IPS DF 4.7 (cell line): ENCODE measurements around the gene SPAG4.

ENCODE experiments used
- DNase-seq: peaks from one replicate; pipeline ENCODE4 v3.0.0-alpha.2; 2013; ENCODE audit warnings: low spot score; ENCODE audit errors: extremely low read depth

The SPAG4 gene, protein sequence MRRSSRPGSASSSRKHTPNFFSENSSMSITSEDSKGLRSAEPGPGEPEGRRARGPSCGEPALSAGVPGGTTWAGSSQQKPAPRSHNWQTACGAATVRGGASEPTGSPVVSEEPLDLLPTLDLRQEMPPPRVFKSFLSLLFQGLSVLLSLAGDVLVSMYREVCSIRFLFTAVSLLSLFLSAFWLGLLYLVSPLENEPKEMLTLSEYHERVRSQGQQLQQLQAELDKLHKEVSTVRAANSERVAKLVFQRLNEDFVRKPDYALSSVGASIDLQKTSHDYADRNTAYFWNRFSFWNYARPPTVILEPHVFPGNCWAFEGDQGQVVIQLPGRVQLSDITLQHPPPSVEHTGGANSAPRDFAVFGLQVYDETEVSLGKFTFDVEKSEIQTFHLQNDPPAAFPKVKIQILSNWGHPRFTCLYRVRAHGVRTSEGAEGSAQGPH

DNA sequence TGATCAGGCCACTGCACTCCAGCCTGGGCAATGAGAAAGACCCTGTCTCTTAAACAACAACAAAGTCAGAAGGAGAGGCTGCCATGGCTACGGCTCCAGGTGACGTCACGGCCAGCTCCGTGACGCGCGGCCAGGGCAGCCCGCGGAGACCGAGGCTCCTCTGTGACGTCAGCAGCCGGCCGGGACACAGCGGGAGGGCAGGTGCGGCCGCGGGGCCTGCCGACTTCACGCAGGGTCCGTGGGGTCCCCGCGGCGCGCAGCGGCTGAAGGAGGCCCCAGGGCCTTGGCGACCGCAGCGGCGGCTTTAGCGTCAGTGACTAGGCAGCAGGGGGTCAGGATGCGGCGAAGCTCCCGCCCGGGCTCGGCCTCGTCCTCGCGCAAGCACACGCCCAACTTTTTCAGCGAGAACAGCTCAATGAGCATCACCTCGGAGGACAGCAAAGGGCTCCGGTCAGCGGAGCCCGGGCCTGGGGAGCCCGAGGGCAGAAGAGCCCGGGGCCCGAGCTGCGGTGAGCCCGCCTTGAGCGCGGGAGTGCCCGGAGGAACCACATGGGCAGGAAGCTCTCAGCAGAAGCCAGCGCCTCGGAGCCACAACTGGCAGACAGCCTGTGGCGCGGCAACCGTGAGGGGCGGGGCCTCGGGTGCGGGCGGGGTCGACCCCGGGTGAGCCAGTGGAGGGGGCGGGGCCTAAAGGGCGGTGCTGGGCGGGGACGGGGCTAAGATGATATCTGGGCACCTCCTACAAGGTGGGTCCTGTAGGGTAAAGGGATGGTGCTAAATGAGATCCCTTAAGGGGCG lies at the start of gene SPAG4:
TSS of gene SPAG4 (plus strand) at position 163 of the 798 bp plus-strand sequence. CDS start at position 338, 175 bp downstream.
- DNase-seq: no peak

DNA sequence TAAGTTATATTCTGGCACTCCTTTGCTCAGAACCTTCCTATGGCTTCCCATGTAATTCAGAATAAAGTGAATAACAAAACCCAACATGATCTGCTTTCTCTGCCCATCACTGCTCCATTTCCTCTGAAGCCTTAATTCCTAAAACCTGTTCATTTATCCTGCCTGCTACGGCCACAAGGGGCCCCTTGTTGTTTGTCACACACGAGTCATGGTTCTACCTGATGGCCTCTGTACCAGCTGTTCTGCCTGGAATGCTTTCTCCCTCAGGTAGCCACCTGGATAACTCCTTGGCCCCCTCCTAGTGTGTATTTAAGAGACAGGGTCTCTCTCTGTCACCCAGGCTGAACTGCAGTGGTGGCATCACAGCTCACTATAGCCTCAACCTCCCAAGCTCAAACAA lies 47.0 kb upstream of the SPAG4 start:
- no peak for DNase-seq

DNA sequence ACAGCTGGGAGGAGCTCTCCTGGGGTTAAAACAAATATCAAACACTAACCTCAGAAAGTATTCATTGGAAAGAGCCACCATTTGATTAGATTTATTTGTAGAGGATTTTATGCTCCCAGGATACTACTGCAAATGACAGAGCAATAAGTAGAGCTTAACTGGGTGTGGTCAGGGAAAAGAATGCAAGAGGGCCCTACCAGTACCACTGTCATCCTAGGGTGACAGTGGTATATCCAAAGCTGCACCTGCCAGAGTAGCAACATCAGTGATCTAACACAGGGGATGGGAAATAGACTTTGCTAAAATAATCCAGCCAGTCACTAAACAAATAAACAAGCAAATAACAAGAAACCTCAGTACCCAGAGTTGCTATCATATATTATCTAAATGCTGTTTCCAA lies 44.1 kb upstream of the SPAG4 start:
- no peak for DNase-seq

DNA sequence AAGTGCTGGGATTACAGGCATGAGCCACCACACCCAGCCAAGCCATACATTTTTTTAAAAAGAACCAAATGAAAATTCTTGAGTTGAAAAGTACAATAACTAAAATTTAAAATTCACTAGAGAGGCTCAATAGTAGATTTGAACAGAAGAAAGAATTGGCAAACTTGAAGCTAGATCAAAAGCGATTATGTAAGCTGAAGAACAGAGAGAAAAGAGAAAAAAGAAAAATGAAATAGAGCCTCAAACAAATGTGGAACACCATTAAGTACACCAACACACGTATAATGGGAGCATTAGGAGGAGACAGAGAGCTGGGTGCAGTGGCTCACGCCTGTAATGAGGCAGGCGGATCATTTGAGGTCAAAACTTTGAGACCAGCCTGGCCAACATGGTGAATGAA lies 42.8 kb upstream of the SPAG4 start:
- DNase-seq: no peak

DNA sequence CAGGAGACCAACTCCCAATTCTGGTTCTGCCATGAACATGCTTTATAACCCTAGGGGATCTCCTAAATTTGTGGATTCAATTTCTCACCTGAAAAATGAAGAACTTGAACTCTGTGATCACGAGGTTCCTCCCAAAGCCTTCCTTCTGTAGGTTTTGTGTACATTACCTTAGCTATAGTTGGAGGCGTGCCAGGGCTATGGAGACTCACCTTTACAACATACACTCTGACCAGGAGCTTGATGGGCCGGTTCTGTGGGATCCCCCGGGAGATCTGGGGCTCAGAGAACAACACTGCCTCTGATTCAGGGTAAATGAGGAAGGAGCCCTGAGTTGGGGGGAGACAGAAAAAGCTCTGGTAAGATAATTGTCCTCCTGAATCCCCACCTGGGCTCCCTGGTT lies 39.7 kb upstream of the SPAG4 start:
- no peak for DNase-seq

DNA sequence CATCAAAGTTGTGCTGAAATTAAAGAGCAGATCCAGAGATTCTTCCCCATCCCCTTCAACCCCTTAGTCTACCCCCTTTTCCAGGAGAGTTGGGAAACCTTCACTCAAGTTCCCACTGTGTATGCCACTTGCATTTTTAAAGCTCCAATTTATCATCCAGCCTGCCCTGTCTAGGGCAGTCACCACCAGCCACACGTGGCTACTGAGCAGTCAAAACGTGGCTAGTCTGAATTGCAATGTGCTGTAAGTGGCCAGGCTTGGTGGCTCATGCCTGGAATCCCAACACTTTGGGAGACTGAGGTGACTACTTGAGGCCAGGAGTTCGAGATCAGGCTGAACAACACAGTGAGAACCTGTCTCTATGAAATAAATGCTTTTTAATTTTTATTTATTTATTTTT lies 38.8 kb upstream of the SPAG4 start:
- DNase-seq: no peak

DNA sequence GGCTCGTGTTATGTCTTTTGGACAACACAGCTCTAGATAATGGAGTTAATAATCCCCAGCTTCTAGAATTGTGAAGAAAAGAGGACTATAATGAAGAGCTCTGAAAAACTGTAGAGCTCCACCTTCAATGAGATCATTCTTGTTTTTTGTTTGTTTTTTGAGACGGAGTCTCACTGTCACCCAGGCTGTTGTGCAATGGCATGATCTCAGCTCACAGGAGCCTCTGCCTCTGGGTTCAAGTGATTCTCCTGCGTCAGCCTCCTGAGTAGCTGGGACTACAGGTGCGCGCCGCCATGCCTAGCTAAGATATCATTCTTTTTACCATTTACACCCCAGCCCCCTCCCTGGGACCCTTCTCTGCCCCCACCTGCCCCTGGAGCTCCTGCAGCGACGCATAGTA lies 37.2 kb upstream of the SPAG4 start:
- no peak for DNase-seq

DNA sequence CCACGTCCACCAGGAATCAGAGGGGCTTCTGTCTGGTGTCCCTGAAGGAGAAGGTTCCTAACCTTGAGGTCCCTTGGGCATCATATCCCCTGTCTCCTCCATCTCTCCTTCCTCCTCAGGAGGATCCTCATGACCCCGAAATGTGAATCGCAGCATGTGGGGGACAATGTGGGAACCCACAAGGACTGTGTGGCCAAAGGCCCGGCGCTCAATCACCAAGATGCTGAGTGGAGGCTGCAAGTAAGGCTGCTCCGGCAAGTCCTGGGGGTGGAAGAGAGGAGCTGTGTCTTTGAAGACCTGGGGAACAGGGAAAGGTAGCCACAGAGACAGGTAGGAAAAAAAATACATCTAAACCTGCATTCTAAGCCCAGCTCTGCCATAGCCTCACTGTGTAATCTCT lies 36.4 kb upstream of the SPAG4 start:
- DNase-seq: no peak

DNA sequence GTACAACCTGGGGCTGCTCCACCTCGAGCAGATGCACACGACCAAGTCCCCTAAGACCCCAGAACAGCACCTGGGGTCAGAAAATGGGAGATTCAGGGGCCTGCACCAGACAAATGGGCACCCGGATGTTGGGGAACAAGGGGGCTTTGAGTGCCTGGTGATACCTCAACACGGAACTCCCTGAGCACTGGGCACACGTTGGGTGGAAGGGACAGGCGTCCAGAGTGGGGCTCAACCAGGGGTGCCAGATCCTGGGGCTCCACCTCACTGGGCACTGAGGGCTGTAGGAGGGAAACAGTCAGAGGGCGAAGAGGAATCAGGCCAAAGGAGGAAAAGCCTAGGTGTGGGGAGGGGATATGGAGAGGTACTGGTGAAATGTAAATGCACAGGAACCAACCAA lies 33.5 kb upstream of the SPAG4 start:
- DNase-seq: no peak

DNA sequence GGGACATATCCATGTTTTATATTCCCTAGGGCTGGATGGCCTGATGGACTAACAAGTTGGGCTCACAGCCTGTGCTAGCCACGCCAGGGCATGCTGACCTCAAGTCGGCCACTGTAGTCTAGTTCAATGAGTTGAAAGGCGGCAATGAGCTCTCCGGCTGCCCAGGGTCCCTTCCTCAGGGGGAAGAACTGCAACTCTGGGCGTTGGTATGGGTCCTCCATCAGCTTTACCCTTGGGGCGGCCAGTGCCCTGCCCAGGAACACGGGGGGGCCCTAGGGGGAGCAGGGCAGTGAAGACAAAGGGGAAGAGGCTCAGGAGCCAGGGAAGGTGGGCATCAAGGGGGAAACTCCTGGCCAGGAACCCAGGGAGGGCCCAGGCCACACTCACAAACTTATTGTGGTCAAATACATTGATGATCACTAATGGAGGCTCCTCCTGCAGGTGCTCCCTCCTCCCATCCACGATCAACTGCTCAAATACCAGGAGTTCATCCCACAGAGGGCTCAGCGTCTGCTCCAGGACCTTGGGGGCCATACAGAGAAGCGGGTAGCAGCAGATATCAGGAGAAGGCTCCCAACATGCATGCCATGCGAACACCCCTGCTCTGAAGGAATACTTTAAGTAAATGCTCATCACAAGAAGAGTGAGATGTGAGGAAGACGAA lies 32.8 kb upstream of the SPAG4 start:
- no peak for DNase-seq

DNA sequence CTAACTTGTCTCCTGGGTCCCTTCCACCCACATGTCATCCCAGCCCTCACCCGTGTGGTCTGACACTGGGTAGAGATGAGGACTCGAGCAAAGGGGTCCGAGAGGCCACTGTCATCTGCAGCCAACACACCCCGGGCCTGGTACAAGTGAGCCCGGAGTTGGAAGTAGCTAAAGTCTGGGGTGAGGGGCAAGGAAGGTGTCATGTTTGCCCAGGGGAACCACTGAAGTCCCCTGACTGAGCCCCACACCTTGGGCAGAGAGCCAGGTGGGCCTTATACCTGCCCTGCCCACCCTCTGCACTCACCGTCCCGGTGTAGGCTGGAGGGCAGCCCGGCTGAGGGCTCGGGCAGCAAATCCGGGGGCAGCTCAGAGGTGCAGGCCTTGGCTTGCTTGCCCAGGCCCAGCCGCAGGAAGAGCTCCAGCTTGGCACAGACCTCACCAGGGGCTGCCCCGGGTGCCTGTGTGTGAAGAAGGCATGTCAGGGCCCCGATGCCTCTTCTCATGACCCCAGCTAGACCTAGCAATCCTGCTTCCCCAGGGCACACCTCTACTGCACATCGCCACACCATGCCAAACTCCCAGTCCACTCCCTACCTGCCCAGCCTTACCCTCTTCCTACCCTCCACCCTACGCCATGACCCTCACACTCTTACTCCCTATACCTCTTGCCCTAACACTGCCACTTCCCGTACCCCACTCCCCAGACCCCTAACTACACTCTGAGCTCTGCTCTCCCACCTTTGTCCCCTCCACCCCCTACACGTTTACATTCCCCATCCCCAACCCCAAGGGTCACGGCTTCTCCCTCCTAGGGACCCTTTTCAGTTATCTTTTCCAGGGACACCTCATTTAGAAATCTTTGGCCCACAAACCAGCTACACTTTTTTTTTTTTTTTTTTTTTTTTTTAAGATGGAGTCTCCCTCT lies 31.7 kb upstream of the SPAG4 start:
- no peak for DNase-seq

DNA sequence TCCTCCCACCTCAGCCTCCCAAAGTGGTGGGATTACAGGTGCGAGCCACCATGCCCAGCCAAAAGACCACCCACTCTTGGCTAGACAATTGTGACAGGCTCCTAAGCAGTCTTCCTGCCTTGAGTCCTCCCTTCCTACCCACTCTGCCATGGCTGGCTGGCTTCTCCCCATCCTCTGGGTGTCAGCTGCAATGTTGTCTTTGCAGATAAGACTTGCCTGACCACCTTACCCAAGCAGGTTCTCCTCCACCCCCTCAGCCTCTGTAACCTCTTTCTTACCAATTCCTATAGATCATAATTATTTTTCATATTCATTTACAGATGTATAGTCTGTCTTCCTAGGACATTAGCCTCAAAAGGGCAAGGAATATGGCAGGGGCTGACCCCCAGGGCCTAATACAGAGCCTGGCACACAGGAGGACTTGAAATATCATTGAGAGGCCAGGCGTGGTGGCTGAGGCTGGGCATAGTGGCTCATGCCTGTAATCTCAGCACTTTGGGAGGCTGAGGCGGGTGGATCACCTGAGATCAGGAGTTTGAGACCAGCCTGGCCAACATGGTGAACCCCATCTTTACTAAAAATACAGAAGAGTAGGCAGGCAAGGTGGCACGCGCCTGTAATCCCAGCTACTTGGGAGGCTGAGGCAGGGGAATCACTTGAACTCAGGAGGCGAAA lies 28.7 kb upstream of the SPAG4 start:
- no peak for DNase-seq

DNA sequence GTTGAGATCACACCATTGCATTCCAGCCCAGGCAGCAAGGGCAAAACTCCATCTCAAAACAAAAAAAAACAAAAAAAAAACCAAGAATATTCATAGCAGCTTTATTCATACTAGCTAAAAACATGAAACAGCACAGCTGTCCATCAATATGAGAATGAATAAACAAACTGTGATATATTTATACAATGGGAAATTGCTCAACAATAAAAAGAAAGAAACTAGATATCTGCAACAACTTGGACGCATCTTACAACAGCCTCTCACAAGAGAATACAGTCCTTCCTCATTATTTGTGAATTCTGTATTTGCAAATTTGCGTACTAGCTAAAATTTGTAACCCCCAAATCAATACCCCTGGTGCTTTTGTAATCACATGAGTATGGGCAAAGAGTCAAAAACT lies 28.2 kb upstream of the SPAG4 start:
- DNase-seq: no peak

DNA sequence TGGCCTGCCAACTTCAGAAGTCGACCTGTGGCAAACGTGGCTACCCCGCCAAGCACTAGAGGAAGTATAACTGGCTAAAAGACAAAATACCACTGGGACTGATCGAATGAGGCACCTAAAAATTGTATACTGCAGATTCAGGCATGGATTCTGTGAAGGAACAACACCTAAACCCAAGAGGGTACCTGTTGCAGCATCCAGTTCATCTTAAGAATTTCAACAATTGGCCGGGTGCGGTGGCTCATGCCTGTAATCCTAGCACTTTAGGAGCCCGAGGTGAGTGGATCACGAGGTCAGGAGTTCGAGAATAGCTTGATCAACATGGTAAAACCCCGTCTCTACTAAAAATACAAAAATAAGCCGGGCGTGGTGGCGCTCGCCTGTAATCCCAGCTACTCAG lies 27.2 kb upstream of the SPAG4 start:
- DNase-seq: no peak

DNA sequence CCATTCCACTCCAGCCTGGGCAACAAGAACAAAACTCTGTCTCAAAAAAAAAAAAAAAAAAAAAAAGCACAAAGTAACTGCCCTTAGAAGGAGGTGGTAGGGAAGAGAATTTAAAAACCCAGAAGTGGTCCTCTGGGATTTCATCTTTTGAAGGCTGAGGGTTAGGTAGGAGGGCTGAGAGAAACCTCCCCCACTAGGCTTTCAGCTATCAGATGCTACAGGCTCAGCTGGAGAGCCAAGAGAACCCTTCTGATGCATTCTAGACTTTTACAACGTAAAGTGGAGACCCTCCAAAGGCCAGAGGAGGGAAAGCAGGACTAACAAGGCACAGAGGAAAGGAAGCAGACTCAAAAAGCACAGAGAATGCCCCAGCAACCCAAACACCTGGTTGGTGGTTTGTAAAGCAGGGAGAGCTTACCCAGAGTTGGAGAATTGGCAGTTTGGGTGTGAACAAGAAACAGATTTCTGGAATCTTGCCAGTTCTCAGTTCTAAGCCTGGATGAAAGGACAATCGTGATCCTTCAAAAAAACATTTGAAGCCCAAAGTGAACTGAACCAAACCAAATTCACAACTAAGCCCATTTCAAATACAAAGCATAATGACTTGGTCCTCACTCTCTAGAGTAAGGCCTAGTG lies 23.2 kb upstream of the SPAG4 start:
- DNase-seq: no peak

DNA sequence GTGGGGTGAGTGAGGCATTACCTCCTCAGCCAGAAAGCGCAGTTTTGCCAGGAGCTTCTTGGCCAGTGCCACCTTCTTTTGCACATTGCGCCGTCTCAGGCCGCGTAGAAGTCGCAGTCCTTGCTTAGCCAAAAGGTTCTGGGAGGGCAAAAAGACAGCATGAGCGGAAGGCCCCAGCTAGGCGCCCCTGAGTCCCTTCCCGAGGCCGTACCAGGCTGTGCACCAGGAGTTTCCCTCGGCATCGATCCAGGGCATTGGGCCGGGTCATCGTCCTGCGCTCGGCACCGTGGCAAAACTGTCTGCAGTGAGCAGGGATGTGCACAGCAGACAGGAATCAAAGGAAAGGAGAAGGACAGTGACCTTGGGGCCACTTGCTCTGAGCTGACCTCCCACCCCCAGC lies 20.2 kb upstream of the SPAG4 start:
- DNase-seq: no peak

DNA sequence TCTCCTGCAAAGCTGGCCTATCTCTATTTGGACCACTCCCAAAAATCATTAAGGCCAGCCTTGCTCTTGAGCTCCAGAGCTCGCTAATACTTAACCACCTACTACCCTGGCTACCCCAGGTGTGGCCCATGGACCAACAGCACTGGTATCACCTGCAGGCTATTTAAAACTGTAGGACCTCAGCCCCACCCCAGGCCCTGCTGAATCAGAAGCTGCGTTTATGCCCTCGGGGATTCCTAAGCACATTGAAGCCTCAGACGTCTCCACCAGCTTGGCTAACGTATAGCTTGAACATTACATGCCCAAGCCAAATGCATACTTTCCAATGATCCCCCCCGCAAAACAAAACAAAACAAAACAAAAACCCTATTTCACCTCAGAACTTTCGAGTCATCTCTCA lies 19.7 kb upstream of the SPAG4 start:
- no peak for DNase-seq

DNA sequence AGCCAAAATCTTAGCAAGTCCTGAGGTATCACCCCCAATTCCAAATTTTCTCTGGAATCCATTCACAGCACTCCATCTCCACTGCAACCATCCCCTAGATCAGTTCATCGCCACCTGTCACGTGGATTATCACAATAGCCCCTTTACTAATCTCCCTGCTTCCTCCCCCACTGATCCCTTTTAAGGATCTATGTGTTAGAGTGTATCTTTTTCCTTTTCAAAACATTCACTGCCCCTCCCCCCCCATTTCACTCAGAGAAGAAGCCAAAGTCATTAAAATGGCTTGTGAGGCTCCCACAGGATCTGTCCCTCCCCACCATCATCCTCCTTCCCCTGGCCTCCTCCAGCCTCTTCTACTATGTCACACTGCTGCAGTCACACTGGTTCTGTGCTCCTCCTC lies 18.4 kb upstream of the SPAG4 start:
- DNase-seq: no peak

DNA sequence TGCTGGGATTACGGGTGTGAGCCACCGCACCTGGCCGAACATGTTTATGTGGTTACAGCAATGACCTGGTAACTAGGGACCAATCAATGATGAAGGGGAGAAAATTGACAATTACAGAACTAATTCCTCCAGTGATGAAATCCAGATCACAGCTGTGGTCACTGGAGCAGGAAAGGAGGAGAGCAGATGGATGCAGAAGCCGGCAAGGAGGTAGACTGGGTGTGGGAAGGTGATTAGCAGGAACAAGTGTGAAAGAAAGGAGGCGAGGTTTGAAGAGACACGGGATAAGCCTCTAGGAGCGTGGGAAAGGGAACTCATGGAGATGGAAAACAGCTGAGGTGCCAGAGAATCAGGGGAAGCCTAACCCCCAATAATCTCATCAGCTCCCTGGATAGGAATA lies 17.2 kb upstream of the SPAG4 start:
- no peak for DNase-seq
